GM21619 (cell line): ENCODE data around the gene SQSTM1.

Source experiments
- ATAC-seq: cut with Tn5 transposase; IDR thresholded peaks from one replicate; pipeline ENCODE4 v1.9.1; 2021; ENCODE audit not compliant: unreplicated experiment

The SQSTM1 gene

GRCh38 chr5:179794575-179794974, 26.1 kb upstream of the SQSTM1 start:
- no peak for ATAC-seq

GRCh38 chr5:179795049-179795862, 25.4 kb upstream of the SQSTM1 start:
- no peak for ATAC-seq

DNA sequence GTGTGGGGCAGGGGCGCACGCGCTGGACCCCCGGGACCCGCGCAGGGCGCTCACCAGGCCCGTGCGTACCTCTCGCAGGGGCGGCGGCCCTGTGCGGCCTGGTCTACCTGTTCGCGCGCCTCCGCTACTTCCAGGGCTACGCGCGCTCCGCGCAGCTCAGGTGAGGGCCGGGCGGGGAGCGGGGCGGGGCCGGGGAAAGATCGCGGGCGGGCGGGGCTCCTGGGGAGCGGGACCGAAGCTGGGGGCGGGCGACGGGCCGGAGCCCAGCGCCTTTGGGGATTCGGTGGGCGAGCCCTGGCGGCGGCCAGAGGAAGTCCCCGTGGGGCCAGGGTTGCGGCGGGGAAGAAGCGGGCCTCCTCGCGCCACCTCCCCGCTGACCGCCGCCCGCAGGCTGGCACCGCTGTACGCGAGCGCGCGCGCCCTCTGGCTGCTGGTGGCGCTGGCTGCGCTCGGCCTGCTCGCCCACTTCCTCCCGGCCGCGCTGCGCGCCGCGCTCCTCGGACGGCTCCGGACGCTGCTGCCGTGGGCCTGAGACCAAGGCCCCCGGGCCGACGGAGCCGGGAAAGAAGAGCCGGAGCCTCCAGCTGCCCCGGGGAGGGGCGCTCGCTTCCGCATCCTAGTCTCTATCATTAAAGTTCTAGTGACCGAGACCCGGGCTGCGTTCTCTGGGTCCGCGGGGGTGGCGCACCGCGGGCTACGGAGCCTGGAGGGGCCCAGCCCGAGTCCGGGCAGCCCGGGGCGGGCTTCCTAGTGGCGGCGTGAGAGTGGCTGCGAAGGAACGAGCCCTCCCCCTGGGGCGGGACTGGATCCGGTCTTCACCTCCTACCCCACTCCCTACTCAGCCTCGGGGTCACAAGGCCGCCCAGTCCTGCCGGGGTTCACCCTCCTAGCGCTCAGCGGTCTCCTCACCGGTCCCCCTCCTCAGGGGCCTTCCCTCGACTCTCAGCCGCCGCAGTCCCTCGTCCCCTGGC, 24.6 kb upstream of the SQSTM1 start:
- ATAC-seq, result peak; percentile 66

GRCh38 chr5:179796877-179797608, 23.7 kb upstream of the SQSTM1 start:
- no peak for ATAC-seq

DNA sequence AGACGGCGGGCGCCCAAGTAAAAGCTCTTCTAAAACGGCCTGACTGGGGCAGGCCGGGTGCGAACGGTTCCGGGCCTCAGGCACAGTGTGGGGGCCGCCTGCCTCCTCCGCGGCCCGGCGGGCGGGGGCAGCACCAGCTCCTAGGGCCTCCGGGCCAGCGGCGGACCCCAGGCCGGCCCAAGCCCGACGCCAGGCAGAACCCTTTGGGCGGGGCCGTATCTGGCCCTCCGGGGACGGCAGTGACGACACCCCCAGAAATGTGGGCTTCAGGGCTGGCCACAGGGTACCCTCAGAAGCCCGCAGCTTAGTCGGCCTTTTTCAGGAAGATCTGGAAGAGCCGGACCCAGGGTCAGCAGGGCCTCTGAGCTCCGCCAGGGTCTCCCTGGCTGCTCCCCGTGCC, 23.0 kb upstream of the SQSTM1 start:
- no peak for ATAC-seq

GRCh38 chr5:179798144-179798770, 22.4 kb upstream of the SQSTM1 start:
- no peak for ATAC-seq

- ATAC-seq, result no peak
Observed at GRCh38 chr5:179798771-179799643, 21.7 kb upstream of the SQSTM1 start.

GRCh38 chr5:179799644-179799973, 21.1 kb upstream of the SQSTM1 start:
- ATAC-seq, result no peak

DNA sequence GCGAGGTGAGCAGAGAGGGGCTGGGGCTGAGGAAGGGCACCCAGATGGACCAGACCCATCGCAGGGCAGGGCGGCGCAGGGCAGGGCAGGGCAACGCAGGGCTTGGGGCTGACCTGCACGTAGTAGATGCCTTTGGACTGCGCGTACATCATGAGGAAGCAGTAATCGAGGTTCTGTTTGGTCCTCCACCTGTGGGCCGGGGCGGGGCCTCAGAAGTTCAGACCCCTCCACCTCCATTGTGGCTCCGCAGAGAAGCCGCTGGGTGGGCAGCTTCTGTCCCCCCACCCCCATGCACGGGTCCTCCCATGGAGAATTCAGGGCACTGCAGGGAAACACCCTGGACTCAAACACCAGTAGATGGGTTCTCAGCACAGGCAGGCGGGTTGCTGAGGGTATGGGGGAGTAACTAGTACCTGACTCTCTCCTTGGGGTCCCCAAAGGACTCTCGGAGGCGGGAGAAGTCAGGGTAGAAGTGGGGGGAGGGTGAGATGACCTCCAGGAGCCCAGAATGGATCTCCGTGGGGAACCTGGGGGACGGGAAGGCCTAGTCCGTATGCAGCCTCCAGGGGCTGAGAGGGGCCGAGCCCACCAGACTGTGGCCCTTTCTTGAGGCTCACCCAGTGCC, 20.5 kb upstream of the SQSTM1 start:
- ATAC-seq, result no peak

- no peak for ATAC-seq
Observed at GRCh38 chr5:179800696-179801201, 20.0 kb upstream of the SQSTM1 start.

DNA sequence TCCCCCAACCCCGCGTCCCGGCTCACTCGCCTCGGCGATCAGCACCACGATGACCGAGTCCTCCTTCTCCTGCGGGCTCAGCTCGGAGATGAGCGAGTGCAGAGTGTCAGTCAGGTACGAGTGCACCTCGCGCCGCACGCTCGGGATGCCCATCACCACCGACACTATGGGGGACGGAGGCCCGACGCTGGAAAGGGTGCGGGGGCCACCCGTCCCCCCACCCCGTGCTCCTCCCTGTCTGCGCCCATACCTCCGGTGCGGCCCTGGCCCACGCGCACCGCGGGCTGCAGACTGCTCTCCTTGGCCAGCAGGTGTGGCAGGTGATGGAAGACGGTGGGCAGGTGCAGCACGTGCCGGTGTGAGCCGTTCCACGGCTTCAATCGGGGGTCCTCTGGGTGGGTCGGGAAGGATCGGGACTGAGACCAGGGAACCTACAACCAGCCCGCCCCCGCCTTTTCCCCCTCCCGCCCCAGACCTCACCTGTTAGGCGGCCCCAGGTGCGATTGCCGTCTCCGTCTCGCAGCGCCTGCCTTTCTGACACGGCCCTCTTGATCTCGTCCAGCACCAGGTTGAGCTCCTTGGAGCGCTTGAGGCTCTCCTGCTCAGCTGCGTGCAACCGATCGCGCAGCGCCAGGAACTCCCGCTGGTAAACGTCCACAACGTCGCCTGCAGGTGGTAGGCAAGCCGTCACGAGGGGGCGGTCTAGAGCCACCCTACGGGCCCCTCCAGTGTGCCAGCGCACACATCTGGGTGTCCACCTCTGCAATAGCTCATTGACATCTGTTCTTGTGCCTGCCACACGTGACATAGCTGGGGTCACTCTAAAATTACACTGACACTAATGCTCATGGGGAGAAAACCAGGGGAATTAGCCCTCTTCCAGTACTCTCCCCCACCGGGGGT, 19.1 kb upstream of the SQSTM1 start:
- ATAC-seq, result peak; percentile 32

GRCh38 chr5:179802207-179802883, 18.4 kb upstream of the SQSTM1 start:
- no peak for ATAC-seq

DNA sequence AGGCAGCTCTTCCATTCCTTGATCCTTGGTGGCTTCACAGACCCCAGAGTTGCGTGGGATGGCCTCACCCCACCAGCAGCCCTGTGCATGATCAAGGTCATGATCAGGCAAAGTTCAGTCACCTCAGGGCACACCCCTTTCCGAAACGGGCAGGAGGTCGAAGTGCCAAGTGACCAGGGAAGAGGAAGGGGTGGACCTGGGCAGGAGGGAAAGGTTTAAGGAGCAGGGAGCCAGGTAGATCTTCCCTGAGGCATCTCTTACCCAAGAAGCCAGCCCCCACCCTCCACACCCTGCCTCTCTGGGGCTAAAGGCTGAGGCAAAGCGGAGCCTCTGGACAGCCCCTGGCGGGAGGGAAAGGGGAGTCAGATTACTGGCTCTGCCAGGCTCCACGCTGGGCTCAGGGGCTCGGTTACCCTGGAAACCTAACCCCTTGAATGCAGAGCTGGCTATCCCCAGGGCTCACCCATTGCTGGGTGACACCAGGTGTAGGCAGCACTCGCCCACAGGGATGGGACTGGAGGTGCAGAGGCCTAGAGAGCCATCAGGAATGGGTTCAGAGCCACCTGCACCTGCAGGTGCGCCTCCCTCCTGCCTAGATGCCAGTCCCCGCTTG, 17.6 kb upstream of the SQSTM1 start:
- no peak for ATAC-seq

- no peak for ATAC-seq
Observed at GRCh38 chr5:179803651-179804554, 16.8 kb upstream of the SQSTM1 start.

DNA sequence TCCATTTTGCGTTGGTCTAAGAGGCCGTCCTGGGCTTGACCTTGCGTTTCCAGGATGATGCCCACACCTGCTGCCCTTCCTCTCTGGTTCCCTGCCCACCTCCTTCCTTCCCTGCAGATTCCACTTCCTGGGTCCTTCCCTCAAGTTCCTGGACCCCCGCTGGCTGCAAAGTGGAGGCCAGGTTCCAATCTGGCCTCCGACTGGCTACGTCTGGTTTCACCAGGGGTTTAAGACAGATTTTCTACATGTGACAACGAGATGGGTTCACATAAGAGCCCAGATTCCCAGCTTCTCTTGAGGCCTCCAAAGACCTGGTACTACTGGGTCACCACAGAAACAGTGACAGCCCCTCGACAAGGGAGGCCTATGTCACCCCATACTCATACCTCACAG, 16.2 kb upstream of the SQSTM1 start:
- no peak for ATAC-seq

GRCh38 chr5:179805070-179805528, 15.6 kb upstream of the SQSTM1 start:
- ATAC-seq, result no peak
